HepG2 (cell line): ENCODE data around the gene IFNAR2. TPM values are rescaled to one million over a fixed set of nuclear protein-coding genes. Genes with fewer than 3 reads are reported as not detected.

Experiments used
- CAMTA2 ChIP-seq: sonication (generic); formaldehyde crosslinking; IDR thresholded peaks from 2 replicates; pipeline ENCODE4 v1.4.0; 2020; ENCODE audit warnings: mild to moderate bottlenecking, missing genetic modification reagents, borderline replicate concordance
- DDIT3 ChIP-seq: sonication (generic); formaldehyde crosslinking; IDR thresholded peaks from 2 replicates; pipeline ENCODE4 v1.4.0; 2020; ENCODE audit warnings: mild to moderate bottlenecking, missing genetic modification reagents
- DNMT1 ChIP-seq: sonication (generic); formaldehyde crosslinking; IDR thresholded peaks from 2 replicates; pipeline ENCODE4 v1.5.1; 2020; ENCODE audit warnings: mild to moderate bottlenecking, missing genetic modification reagents
- EP300 ChIP-seq, 3 experiments: sonication (generic) in 1 of 3; formaldehyde crosslinking in 1 of 3; IDR thresholded peaks; 2 replicates each; pipeline versions ENCODE4 v1.5.1 to v1.6.1; 2011 to 2020; ENCODE audit warnings: low read depth in 2 of 3, low read length in 2 of 3, borderline replicate concordance in 1 of 3, improper control_type of control experiment in 1 of 3, mild to moderate bottlenecking in 1 of 3, missing genetic modification reagents in 1 of 3, moderate library complexity in 1 of 3
- ETV6 ChIP-seq: sonication (generic); formaldehyde crosslinking; conservative IDR thresholded peaks from 2 replicates; pipeline ENCODE4 v1.4.0; 2020; ENCODE audit warnings: missing genetic modification reagents
- FOXP4 ChIP-seq: sonication (generic); formaldehyde crosslinking; IDR thresholded peaks from 2 replicates; pipeline ENCODE4 v1.4.0; 2020; ENCODE audit warnings: missing genetic modification reagents
- GABPA ChIP-seq, 2 experiments: IDR thresholded peaks; 2 replicates each; pipeline ENCODE4 v1.6.1; 2011 to 2016; ENCODE audit warnings: low read depth in 2 of 2, low read length in 1 of 2, missing biosample characterization in 1 of 2, missing genetic modification characterization in 1 of 2
- GLI4 ChIP-seq: sonication (generic); formaldehyde crosslinking; IDR thresholded peaks from 2 replicates; pipeline ENCODE4 v1.5.1; 2020; ENCODE audit warnings: missing genetic modification reagents, mild to moderate bottlenecking, moderate library complexity, borderline replicate concordance
- HNRNPK ChIP-seq: fragments of 200-400 bp; formaldehyde crosslinking; IDR thresholded peaks from 2 replicates; pipeline ENCODE4 v1.6.1; 2018; ENCODE audit warnings: low read length, low read depth, moderate library complexity, mild to moderate bottlenecking; ENCODE audit not compliant: poor library complexity, severe bottlenecking
- HOXA9 ChIP-seq: sonication (generic); formaldehyde crosslinking; IDR thresholded peaks from 2 replicates; pipeline ENCODE4 v1.8.1; 2022; ENCODE audit warnings: missing genetic modification reagents, mild to moderate bottlenecking, moderate library complexity, borderline replicate concordance
- HOXD1 ChIP-seq: sonication (generic); formaldehyde crosslinking; IDR thresholded peaks from 2 replicates; pipeline ENCODE4 v1.5.0; 2020; ENCODE audit warnings: missing genetic modification reagents
- MAFF ChIP-seq: IDR thresholded peaks from 2 replicates; pipeline ENCODE4 v1.6.1; 2011; ENCODE audit warnings: low read depth, low read length, improper control_type of control experiment
- MXD1 ChIP-seq: sonication (generic); formaldehyde crosslinking; IDR thresholded peaks from 2 replicates; pipeline ENCODE4 v1.4.0; 2020; ENCODE audit warnings: mild to moderate bottlenecking, missing genetic modification reagents
- PHF8 ChIP-seq: sonication (generic); formaldehyde crosslinking; IDR thresholded peaks from 2 replicates; pipeline ENCODE4 v1.5.0; 2020; ENCODE audit warnings: missing genetic modification reagents
- SALL1 ChIP-seq: sonication (generic); formaldehyde crosslinking; IDR thresholded peaks from 2 replicates; pipeline ENCODE4 v1.8.0; 2022; ENCODE audit warnings: mild to moderate bottlenecking, missing genetic modification reagents
- TCF7L2 ChIP-seq: IDR thresholded peaks from 2 replicates; pipeline ENCODE4 v1.6.1; 2011; ENCODE audit warnings: mild to moderate bottlenecking, low read depth, low read length, moderate library complexity
- ZBTB7B ChIP-seq: sonication (generic); formaldehyde crosslinking; IDR thresholded peaks from 2 replicates; pipeline ENCODE4 v1.4.0; 2020; ENCODE audit warnings: missing genetic modification reagents
- ZMYM3 ChIP-seq: sonication (generic); formaldehyde crosslinking; IDR thresholded peaks from 2 replicates; pipeline ENCODE4 v1.5.1; 2020; ENCODE audit warnings: mild to moderate bottlenecking, missing genetic modification reagents
- ZNF232 ChIP-seq: sonication (generic); formaldehyde crosslinking; IDR thresholded peaks from 2 replicates; pipeline ENCODE4 v1.4.0; 2020; ENCODE audit warnings: missing genetic modification reagents, borderline replicate concordance
- ZNF256 ChIP-seq: sonication (generic); formaldehyde crosslinking; conservative IDR thresholded peaks from 2 replicates; pipeline ENCODE4 v1.4.0; 2020; ENCODE audit warnings: missing genetic modification reagents
- ZNF331 ChIP-seq: sonication (generic); formaldehyde crosslinking; IDR thresholded peaks from 2 replicates; pipeline ENCODE4 v1.4.0; 2020; ENCODE audit warnings: missing genetic modification reagents
- ZNF350 ChIP-seq: sonication (generic); formaldehyde crosslinking; IDR thresholded peaks from 2 replicates; pipeline ENCODE4 v1.4.0; 2020; ENCODE audit warnings: mild to moderate bottlenecking, low read depth, missing genetic modification reagents, borderline replicate concordance
- ZNF431 ChIP-seq: sonication (generic); formaldehyde crosslinking; IDR thresholded peaks from 2 replicates; pipeline ENCODE4 v1.9.0; 2022; ENCODE audit warnings: missing genetic modification reagents, low read depth, mild to moderate bottlenecking, borderline replicate concordance
- ZNF44 ChIP-seq: sonication (generic); formaldehyde crosslinking; IDR thresholded peaks from 2 replicates; pipeline ENCODE4 v1.5.1; 2020; ENCODE audit warnings: mild to moderate bottlenecking, missing genetic modification reagents
- ZNF501 ChIP-seq: sonication (generic); formaldehyde crosslinking; IDR thresholded peaks from 2 replicates; pipeline ENCODE4 v1.5.1; 2020; ENCODE audit warnings: mild to moderate bottlenecking, moderate library complexity, missing genetic modification reagents
- ZNF576 ChIP-seq: sonication (generic); formaldehyde crosslinking; IDR thresholded peaks from 2 replicates; pipeline ENCODE4 v1.4.0; 2020; ENCODE audit warnings: mild to moderate bottlenecking, missing genetic modification reagents
- ZNF644 ChIP-seq: IDR thresholded peaks from 2 replicates; pipeline ENCODE4 v1.6.1; 2016; ENCODE audit warnings: low read depth
- ZNF883 ChIP-seq: sonication (generic); formaldehyde crosslinking; IDR thresholded peaks from 2 replicates; pipeline ENCODE4 v1.5.1; 2020; ENCODE audit warnings: mild to moderate bottlenecking, missing genetic modification reagents; ENCODE audit errors: not compliant biosample characterization
- polyA plus RNA-seq, 8 experiments: library from polyadenylated mRNA; depleted of rRNA in 3 of 8; stranded (reverse) in 7 of 8; unstranded in 1 of 8; fragments of >200 nt; fragmentation: Illumina TruSeq in 4 of 8; extraction: Trizol in 4 of 8; gene quantifications; 2 replicates each; pipeline versions ENCODE4 v1.2.1 to v1.2.3, GENCODE V29; 2011 to 2016; ENCODE audit warnings: low read depth in 4 of 8, missing spikeins in 1 of 8, mixed read lengths in 1 of 8; ENCODE audit not compliant: insufficient read depth in 1 of 8
- total RNA-seq, 5 experiments: library from RNA; depleted of rRNA; stranded (reverse); fragments of >200 nt; fragmentation: Illumina TruSeq; extraction: Trizol; gene quantifications; 2 replicates each; pipeline ENCODE4 v1.2.3, GENCODE V29; 2016; ENCODE audit warnings: low read depth in 1 of 5

Gene IFNAR2
- total and polyA plus RNA-seq, 2 of the 13 experiments (the other 11 are each of a cell fraction or from before 2014, with no cell fraction given), result 5.1 to 24.1 TPM

GRCh38 chr21:33266050-33266788 is 36.5 kb downstream of the IFNAR2 start, which contains the start of gene IL10RB (continued):
- TF ChIP-seq ZNF576 (CRISPR knock-in tag) (no peak), MXD1 (CRISPR knock-in tag) (0 out of 2 replicates have a peak, but pooled peaks have one; percentile 23), ZNF232 (CRISPR knock-in tag) (no peak), TCF7L2 (no peak), ZNF256 (CRISPR knock-in tag) (no peak), HOXA9 (CRISPR knock-in tag) (no peak), HOXD1 (CRISPR knock-in tag) (no peak), ZNF350 (CRISPR knock-in tag) (no peak), ZNF883 (CRISPR knock-in tag) (peak; percentile 9), ZNF331 (CRISPR knock-in tag) (0 out of 2 replicates have a peak, but pooled peaks have one; percentile 40), ZNF44 (CRISPR knock-in tag) (no peak), EP300 (IDR thresholded peaks at IDR 0.05; ENCODE audit: low read depth in 2 of 2, low read length in 2 of 2) (no peak), EP300 (CRISPR knock-in tag; IDR thresholded peaks at IDR 0.05; ENCODE audit: borderline replicate concordance) (no peak), ETV6 (no peak), GABPA (IDR thresholded peaks at IDR 0.05; ENCODE audit: low read depth, low read length) (peak; percentile 35), GABPA (CRISPR knock-in tag; IDR thresholded peaks at IDR 0.05; ENCODE audit: low read depth) (peak; percentile 47; the same call in 1 of the 2 replicates), ZNF644 (CRISPR knock-in tag) (no peak), CAMTA2 (CRISPR knock-in tag) (no peak), ZNF431 (CRISPR knock-in tag) (no peak), GLI4 (CRISPR knock-in tag) (no peak), HNRNPK (peak; percentile 19), ZNF501 (CRISPR knock-in tag) (no peak; the same call in 1 of the 2 replicates), MAFF (no peak), DNMT1 (CRISPR knock-in tag) (no peak), SALL1 (peak; percentile 42; the same call in 1 of the 2 replicates), DDIT3 (CRISPR knock-in tag) (no peak), FOXP4 (CRISPR knock-in tag) (no peak), ZMYM3 (CRISPR knock-in tag) (peak; percentile 14; the same call in 1 of the 2 replicates), PHF8 (CRISPR knock-in tag) (peak; percentile 69), ZBTB7B (CRISPR knock-in tag) (peak; percentile 64; the same call in 1 of the 2 replicates)
